Bronchial epithelial cell (primary cell): Measurements from ENCODE around the gene BUD13. TPM values are rescaled to one million over a fixed set of nuclear protein-coding genes. Genes with fewer than 3 reads are reported as not detected.

ENCODE experiments used
- DNase-seq: peaks from one replicate; pipeline ENCODE4 v3.0.0-alpha.2; 2010; ENCODE audit warnings: low read depth
- FAIRE-seq: peaks from 2 replicates; lab custom pipeline; 2011; peaks lifted over from hg19 to GRCh38; lab: Jason Lieb, UNC
- H3K27me3 ChIP-seq: 2 replicates; pipeline ENCODE4 v1.5.1; 2011; ENCODE audit warnings: low read length; ENCODE audit not compliant: control insufficient read depth, insufficient read depth
- H3K36me3 ChIP-seq: 2 replicates; pipeline ENCODE4 v1.5.1; 2011; ENCODE audit warnings: low read length; ENCODE audit not compliant: control insufficient read depth, insufficient read depth
- H3K4me3 ChIP-seq: 2 replicates; pipeline ENCODE4 v1.5.1; 2011; ENCODE audit warnings: mild to moderate bottlenecking, low read depth, low read length, control low read depth
- total RNA-seq: library from RNA; depleted of rRNA; stranded (reverse); fragments of >200 nt; gene quantifications from 2 replicates; pipeline ENCODE4 v1.2.1, GENCODE V29; 2014
- TF ChIP-seq, protein P1 (sequence below): IDR thresholded peaks from 2 replicates; pipeline ENCODE4 v1.5.1; 2011; ENCODE audit warnings: mild to moderate bottlenecking, moderate library complexity, low read length, control low read depth, inconsistent platforms; ENCODE audit not compliant: insufficient read depth, severe bottlenecking

The BUD13 gene
- total RNA-seq, 1 donor from 2014 or later, result 12.4 TPM

DNA sequence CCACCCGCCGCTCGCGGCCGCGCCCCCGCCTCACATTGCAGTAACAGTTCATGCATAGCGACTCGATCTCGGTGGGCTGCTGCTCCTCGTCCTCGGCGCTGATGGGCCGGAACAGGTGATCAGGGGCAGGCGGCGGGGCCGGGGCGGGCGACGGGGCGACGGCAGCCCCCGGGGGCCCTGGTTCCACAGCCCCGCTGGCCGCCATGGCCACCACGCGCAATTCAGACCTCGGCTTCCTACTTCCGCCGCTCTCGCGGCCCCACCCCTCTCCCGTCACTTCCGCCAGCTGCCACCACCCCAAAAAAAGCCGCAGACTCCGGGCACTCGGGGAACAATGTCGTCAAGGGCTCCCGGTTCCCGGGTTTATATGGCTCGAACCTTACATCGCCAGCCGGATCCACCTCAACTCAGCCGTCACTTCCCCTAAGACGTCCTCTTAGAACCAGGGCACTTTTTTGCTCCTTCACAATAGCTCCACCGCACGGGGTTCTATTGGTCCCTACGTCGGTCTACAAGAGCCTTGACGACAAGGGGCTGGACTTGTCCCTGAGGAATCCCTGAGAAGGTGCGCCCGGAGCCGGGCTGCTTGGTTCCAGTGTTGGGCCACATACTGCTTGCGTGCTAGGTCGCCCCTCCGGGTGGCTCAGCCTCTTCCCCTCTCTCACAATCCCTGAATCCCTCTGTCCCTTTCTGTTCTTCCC, 15.1 kb upstream of the BUD13 start, which contains the start of gene ZPR1:
ZPR1 (minus strand) TSS at position 238 of the 701 bp plus-strand sequence; CDS start at position 205, 33 bp downstream.
- Histone ChIP-seq H3K27me3 (no peaks in the 10 kb centered on the region), H3K36me3 (peaks cover 20% of the 10 kb centered on the region), H3K4me3 (peak within 1 kb of the TSS; percentile 86)
- TF ChIP-seq, protein P1, sequence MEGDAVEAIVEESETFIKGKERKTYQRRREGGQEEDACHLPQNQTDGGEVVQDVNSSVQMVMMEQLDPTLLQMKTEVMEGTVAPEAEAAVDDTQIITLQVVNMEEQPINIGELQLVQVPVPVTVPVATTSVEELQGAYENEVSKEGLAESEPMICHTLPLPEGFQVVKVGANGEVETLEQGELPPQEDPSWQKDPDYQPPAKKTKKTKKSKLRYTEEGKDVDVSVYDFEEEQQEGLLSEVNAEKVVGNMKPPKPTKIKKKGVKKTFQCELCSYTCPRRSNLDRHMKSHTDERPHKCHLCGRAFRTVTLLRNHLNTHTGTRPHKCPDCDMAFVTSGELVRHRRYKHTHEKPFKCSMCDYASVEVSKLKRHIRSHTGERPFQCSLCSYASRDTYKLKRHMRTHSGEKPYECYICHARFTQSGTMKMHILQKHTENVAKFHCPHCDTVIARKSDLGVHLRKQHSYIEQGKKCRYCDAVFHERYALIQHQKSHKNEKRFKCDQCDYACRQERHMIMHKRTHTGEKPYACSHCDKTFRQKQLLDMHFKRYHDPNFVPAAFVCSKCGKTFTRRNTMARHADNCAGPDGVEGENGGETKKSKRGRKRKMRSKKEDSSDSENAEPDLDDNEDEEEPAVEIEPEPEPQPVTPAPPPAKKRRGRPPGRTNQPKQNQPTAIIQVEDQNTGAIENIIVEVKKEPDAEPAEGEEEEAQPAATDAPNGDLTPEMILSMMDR, result no peak
- DNase-seq, result peak; percentile 48
- no peak for FAIRE-seq

DNA sequence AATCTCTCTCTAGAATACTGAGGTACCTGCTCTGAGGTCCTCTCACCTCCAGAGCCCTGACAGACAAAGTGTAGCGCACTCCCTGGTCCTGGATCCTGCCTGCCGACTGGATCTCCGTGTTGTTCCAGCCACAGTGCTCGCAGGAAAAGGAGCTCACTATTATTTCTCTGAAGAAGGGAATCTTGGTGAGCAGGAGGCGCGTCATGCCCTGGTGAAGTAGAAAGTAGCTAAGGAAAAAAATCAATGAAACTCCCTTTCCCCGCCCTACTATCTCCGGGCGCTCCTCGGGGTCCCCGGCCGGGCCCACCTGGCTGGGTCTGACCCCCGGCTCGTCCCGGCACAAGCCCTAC, 14.6 kb upstream of the BUD13 start:
- FAIRE-seq, result no peak

DNA sequence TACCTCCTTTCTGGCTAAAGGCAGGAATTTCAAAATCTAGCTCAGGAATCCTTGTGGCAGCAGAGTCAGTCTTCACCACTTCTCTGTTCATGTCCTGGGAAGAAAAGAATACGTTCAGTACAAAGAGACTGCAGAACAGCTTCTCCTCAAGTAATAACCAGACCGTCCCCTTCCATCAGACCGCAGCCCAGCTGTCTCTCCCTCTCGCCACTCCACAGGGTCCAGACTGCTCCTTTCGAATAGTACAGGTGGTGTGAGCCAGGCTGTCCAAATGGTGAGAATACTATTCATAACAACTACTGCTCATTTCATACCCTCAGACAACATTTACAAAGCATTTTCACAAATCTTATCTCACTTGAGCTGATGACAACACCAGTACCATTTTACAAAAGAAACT, 14.2 kb upstream of the BUD13 start:
- Histone ChIP-seq H3K36me3 (peaks cover 24% of the 10 kb centered on the region), H3K4me3 (peak overlapping the region; percentile 86), H3K27me3 (no peaks in the 10 kb centered on the region)
- FAIRE-seq (no peak), DNase-seq (no peak)
- TF ChIP-seq, protein P1, result no peak

More for the DNA sequence above, 14.6 kb upstream of the BUD13 start:
- TF ChIP-seq, protein P1, result no peak
- H3K4me3 ChIP-seq, result peak overlapping the region; percentile 86
- H3K27me3 ChIP-seq, result no peaks in the 10 kb centered on the region
- H3K36me3 ChIP-seq, result peaks cover 21% of the 10 kb centered on the region
- peak; percentile 10 for DNase-seq

DNA sequence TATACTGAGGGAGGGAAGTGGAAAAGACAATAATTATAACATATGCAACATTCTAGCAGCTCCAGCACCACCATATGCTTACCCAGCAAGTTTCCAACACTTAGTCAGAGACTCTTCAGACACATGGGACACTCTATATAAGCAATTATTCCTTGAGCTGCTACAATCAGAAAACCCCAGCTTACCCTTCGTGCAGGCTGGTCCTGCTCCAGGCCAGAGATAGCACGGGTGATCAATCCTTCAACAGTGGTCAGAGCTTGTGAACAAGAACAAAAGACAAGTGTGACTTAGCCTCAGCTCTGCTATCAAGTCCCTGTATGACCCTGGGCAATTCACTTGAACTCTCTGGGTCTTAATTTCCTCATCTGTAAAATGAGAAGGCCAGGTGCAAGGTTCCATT, 13.5 kb upstream of the BUD13 start:
- no peak for DNase-seq
- Histone ChIP-seq H3K4me3 (no peak overlapping the region), H3K27me3 (no peaks in the 10 kb centered on the region), H3K36me3 (peaks cover 25% of the 10 kb centered on the region)
- no peak for FAIRE-seq
- TF ChIP-seq, protein P1, result no peak

DNA sequence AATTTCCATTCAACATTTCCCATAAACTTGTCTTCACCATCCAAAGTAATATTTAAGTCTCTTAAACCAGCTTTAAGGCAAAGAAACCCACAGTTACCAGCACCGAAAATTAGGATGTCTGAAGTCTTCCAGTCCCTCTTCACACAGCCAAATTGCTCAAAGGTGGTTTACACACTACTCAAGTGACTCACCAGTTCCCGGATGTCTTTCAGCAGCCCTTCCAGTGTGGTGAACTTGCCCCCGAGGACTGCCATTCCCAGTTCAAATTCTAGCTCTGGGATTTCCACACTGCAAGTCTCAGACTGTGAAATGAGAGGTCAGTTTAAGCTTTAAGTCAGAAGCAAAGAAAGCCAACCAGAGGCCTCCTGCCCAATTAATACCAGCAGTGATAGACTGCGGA, 9.9 kb upstream of the BUD13 start:
- TF ChIP-seq, protein P1, result no peak
- peak; percentile 73 for DNase-seq
- H3K27me3 ChIP-seq, result no peaks in the 10 kb centered on the region
- H3K4me3 ChIP-seq, result no peak overlapping the region
- H3K36me3 ChIP-seq, result peaks cover 43% of the 10 kb centered on the region
- FAIRE-seq, result no peak
